GM18867 (cell line): ENCODE measurements around the gene PDZD2.

Source experiments
- ATAC-seq: cut with Tn5 transposase; IDR thresholded peaks from one replicate; pipeline ENCODE4 v1.9.1; 2021; ENCODE audit warnings: mild to moderate bottlenecking, moderate library complexity; ENCODE audit not compliant: unreplicated experiment

Gene PDZD2

DNA sequence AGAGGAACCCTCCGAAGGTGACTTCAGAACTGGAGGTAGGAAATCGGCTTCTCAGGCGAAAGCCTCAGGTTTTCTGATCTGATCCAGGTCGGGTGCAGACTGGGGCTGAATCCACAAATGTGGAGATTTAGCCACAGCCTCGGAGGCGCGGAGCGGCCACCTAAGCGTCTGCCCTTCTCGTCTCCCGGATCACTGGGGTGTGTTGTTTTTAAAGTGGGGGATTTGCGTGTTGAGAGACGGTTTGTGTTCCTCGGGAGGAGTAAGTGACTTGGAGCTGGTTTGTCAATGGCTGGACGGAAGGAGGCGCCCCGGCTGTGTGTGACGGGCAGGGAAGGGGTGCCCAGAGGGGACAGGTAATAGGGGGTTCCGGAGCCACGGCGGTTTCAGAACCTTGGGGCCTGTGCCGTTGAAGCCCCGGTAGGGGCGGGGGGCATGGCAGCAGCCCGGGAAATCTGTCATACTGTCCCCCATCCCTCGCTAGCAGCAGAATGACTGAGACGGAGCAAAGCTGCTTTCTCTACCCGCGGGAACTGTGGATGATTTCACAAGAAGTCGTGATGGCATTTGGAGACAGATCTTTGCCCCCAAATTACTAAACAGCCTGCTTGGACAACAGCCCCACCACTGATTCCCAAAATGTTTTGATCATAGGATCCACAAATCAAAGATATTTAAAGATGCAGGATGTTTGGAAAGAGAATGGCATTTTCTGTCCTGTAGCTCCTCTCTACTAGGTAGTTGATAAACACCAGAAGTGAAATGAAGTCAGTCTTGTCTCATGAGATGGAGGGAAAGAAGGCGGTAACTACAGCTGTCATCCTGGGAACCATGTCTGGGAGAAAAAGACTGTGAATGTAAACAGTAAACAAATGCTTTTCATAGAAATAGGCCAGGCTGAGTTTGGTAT is 216.5 kb downstream of the PDZD2 start:
- ATAC-seq, result no peak

DNA sequence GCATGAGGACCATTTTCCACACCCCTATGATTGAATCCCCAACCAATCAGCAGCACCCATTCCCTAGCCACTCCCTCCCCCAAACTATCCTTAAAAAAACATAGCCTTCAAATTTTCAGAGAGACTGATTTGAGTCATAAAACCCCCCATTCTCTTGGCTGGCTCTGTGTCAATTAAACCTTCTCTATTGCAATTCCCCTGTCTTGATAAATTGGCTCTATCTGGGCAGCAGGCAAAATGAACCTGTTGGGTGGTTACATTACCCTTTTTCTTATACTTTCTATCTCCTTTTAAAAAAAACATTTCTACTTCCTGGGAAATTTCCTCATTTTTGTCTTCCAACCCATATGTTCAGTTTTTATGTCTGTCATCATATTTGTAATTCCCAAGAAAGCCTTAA is 220.2 kb downstream of the PDZD2 start:
- no peak for ATAC-seq

DNA sequence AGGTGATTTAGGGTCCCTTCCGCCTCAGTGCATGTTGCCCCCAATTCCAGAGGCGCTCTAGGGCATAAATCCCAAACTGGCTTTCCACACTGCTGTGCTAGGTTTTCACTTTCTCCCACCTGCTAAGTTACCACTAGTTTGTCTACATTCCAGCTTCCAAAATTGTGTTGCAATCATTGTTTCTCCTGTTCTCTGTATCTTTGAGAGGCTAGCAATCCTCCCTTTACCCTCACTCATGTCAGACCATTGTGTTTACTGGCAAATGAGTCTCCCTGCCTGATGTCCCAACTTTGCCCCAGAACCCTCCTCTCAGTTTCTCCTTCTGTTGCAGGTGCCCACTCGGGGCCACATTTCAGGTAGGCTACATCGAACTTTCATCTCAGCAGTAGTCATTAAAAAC is 221.3 kb downstream of the PDZD2 start:
- ATAC-seq, result no peak

DNA sequence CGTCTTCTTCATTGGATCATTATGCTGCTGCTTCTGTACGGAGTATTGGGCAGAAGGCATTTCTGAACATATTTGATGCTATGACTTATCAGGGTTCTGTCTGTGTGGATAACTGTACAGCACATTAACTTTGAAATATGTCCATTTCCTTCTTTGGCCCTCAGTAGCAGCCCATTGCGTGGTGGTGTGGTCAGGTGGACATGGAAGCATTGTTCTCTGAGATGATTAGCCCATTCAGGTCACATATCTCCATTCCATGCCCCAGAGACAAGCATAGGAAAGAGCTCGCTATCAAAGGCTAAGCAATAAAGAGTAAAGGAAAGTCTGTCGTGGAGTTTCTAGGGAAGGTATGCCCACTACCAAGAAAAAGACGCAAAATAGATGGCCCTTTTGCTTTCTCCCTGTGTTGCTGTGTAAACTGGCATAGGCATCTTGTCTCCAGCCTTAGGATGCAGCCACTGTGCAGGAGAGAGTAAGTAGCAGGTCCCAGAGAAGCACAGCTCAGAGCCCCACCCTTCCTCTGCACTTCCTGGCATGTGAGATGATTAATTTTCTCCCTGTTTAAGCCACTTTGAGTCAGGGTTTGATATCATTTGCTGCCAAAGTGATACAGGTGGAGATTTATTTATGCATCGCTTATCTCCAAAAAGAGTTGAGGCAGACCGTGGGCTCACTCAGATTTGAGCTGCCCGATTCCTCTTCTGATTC is 221.9 kb downstream of the PDZD2 start:
- no peak for ATAC-seq

DNA sequence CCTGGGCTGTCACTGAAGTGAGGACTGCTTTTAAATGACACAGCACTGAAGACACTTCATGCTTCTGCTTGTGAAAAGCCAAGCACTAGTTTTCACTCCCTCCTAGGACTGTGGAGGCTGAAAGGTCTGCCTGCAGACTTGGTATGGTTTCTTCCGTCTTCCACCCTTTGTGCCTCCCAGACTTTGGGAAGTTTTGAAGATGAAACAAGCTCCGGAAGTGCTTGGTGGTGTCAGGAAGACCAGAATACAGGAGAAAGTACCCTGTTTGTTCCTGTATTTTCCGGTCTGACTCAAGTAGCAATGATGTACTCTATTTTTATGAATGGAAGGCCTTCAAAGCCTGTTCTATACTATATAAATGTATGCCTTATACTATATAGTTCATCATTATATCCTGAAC is 222.7 kb downstream of the PDZD2 start:
- no peak for ATAC-seq

DNA sequence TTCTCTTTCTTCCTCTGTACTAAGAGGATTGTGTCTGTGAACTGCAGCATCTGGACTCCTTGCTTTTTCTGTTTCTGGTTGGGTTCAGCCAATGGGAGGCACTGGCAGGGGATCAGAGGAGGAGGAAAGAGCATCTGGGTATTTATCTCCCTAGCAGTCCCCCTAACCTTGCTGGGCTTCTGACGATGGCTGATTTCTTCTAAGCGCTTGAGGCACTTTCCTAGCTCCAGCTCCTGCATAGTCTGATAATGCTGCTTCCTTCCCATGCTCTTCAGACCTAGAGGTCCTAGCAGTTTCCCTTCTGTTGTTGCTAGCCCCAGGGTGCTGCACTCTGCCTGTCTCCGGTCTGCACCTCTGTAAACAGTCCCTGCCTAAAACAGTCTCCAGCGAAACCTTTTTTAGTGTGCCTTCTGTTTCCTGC is 225.1 kb downstream of the PDZD2 start:
- no peak for ATAC-seq

DNA sequence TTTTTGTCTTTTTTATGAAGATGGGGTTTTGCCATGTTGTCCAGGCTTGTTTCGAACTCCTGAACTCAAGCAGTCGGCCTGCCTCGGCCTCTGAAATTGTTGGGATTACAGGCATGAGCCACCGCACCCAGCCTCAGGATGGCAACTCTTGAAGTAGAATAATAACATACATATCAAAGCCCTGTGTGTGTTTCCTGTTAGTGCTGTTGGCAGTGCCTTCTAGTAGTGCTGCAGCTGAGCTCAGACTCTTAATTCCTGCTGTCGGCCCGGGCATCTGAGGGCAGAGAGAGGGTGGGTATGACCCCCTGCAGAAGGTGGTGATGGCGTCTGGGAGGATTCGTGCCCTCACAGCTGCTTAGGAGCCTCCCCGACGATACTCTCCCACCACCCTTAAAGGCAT is 227.2 kb downstream of the PDZD2 start:
- ATAC-seq, result no peak

DNA sequence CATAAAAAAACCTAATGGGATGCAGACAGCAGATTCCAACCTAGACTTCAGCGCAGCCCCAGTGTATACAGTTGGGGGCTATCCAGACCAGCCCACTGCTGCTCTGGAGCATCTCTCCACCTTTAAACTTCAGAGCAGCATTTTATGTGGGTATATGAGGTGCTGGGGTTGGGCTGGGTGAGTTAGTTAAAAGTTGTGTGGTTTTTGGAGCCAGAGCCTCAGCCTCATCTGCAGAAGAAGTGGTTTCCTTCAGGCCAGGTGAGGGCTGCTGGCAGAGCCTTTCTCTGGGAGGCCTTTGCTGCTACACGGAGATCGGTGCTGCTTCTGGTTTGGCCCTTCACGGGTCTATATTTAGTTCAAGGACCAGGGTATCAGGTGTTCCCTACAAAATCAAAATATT is 228.3 kb downstream of the PDZD2 start:
- ATAC-seq, result no peak

DNA sequence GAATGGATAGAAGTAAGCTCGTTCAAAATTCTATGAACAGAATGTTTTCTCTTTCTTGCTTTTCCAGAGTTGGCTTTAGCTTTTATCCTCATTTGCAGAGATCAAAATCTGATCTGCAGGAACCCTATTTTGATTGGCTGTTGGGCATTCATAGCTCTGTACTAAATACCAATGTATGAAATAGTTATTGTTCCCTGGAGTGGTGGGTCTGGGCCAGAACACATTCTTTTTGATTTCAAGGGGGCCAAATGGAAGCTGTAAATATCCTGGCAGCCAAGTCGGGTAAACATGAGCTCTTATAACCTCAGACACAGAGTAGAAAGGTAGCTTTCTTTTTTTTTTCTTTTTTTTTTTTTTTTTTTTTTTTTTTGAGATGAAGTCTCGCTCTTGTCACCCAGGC is 241.5 kb downstream of the PDZD2 start:
- ATAC-seq, result no peak

DNA sequence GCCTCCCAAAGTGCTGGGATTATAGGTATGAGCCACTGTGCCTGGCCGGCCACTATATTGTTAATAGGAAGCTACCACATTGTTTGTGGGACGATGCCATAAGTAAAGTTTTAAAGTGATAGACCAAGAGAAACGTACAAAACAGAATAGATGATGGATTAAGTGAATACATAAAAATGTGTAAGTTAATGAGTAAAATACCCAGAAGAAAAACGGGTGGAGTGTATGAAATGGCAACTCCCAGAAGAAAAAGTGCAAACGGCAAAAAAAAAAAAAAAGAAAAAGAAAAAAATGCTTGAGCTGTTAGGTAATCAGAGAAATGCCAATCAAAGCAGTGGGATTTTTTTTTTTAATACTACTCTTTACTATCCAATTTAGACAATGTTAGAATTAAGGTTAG is 246.0 kb downstream of the PDZD2 start:
- ATAC-seq, result no peak

DNA sequence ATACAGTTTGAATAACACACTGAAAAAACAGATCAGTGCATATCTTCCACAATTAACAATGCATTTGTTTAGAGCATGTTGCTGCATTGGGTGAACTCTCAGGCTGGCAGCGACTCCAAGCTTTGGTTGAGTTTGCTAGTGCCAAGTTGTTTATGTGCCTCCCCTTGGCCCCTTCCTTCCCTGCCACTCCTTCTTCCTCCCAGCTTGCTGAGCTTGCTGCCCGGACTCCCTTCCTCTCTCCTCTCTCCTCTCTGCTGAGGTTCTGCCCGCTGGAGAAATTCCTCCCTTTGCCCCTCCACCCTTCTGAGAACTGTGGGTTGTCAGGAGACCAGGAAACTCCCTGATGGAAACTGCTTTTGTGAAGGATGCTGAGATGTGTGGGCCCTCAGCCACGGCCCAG is 247.3 kb downstream of the PDZD2 start:
- no peak for ATAC-seq

DNA sequence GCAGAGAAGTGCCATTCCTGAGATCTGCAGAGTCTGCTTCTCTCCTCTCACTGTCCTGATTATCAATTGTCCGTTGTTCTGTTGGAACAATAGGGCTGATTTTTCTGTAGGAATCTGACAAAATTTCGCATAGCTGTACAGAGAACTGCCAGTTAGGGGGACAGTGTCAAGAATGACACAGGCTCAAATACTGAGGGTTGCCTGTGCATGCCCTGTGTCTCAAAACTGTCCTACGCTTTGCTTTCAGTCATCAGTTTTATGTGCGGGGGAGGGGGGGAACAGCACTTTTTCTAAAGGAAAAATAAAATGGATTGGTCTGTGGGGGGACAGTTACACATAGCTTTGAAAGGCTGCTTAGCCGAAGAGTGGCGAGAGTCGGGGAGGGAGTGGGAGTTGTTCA is 248.6 kb downstream of the PDZD2 start:
- ATAC-seq, result no peak

DNA sequence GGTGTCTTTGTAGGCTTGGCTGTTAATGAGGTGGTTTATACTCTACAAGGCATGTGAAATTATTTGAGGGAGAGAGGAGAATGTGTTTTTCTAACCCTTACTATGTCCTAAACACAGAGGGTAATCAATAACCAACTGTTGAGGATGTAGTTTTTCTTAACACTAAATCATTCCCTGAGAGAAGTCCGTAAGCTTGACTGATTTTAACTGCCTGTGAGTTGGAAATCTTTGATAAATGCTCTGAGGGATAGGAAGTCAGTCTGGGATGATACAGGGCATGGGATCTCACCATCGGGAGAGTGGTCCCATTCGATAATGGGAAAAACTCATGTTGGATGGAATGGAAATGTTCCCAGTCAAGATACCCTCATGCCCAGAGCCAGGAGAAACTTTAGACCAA is 249.6 kb downstream of the PDZD2 start:
- ATAC-seq, result no peak

DNA sequence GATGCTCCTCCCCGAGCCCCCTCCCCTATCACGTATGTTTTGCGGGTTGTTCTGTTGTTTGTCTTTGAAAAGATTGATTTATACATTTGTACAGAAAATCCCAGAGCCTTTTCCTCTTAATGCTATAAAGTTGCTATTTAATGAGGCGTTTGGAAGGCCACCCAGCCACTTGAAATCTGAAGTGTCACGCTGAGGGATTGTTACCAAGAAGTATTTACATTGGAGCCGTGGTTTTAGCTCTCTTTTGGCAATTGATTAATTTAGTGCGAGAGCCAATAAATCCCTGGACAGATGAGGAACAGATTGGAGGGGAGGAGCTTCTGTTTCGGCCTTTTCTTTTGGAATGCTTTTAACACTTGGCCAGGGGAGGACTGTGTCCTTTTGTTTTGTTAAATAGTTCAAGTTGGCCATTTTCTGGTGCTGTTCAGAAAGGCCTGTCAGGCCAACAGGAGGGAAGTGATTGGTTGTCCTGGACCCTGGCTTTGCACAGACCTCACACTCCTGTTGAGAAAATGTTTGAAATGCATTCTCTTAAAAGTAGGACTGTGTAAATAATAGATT is 250.2 kb downstream of the PDZD2 start:
- ATAC-seq, result no peak

DNA sequence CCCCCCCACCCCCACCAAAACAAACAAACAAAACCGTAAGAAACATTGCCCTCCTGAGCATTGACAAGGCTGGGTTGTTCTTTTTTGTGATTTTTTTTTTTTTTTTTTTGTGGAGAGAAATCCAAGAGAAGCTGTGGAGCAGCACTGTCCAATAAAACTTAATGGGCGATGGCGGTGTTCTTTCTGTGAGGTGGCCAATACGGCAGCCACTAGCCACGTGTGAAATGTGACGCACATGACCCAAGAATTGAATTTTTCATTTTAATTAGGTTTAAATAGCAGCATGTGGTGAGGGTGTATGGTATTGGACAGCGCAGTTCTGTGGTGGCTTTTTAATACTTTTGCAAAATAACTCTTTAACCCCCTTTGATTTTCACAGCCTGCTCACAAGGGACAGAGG is 251.1 kb downstream of the PDZD2 start:
- ATAC-seq, result no peak

DNA sequence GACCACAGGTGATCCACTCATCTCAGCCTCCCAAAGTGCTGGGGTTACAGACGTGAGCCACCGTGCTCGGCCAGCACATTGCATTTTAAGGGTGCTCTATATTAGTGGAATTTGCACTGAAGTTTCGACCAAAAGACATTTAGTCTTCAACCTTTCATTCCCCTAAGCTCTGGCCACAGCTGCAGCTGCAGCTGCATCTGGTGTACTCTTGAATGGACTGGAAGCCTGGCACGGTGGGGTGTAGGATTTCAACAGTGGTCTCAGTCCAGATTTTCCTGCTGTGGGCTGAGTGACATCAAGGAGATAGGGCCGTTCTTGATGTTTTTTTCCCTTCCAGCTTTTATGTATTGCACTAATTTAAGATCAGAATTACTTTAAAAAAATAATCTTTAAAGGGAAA is 255.2 kb downstream of the PDZD2 start:
- ATAC-seq, result no peak

DNA sequence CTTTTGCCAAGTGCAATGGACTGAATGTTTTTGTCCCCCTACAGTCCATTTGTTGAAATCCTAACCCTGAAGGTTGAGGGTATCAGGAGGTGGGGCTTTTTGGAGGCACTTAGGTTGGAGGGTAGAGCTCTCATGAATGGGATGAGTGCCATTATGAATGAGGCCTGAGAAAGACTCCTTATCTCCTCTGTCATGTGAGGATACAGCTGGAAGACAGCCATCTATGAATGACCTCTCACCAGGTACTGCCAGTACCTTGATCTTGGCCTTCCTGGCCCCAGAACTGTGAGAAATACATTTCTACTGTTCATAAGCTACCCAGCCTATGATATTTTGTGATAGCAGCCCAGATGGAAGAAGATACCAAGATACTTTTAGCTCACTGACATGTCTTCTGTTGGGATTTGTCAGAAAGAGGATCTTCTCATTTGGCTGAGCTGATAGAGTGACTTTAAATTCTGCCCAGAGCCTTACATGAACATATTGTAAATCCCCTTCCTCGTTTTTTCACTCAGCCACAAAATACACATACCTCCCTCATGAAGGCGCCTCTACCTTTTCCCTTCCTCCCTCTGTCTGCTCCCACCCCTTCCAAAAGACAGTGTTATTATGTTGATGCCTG is 256.4 kb downstream of the PDZD2 start:
- ATAC-seq, result no peak

DNA sequence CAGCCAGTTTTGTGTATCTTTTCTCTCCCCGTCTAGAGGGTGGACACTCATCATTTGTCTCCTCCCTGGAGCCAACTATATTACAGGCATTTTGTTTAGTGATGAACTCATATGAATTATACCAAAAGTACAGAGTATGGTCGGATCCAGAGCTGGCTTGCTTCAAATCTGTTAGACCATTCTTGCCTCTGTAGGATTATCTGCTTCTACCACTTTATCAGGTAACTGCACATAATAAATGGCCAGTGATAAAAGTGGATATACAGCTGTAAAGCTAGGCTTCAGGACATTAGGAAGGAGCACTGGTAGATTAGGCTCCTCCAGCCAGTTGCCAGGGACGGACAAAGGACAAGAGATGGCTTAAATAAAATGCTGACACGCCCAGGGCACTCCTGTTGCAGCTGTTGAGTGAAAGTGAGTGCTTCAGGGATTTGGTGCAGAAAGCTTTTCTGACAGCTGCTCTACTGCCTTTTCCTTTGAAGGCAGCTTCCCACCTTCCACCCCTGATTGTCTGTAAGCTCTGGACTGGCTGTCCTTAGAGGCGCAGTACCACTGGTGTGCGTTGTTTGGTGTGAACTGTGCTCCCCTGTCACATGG is 259.2 kb downstream of the PDZD2 start:
- ATAC-seq, result no peak

DNA sequence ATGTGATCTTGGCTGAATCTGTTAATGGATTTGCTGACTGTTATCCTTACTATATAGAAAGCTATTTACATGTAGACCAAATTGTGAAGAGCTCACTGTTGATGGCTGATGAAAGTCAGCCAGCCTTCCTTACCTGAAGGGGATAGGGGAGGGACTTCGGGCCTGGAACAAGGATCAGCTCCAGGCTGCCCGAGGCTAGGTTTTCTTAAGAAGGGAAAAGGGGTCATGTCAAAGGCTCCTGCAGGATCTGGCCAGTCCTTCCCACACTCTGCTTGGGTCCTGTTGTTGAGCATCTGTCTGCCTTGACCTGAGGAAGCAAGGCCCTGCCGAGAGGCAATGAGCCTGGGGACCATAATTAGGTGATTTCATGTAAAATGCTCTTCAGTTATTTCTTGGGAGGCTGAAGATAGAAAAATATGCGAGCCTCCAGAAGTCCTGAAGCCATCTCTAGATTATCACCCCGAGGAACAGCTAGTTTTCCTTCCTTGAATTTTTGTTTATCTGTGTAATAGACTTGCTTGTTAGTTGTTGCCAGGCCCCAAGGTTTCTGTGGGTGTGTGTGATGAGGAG is 261.4 kb downstream of the PDZD2 start:
- no peak for ATAC-seq

DNA sequence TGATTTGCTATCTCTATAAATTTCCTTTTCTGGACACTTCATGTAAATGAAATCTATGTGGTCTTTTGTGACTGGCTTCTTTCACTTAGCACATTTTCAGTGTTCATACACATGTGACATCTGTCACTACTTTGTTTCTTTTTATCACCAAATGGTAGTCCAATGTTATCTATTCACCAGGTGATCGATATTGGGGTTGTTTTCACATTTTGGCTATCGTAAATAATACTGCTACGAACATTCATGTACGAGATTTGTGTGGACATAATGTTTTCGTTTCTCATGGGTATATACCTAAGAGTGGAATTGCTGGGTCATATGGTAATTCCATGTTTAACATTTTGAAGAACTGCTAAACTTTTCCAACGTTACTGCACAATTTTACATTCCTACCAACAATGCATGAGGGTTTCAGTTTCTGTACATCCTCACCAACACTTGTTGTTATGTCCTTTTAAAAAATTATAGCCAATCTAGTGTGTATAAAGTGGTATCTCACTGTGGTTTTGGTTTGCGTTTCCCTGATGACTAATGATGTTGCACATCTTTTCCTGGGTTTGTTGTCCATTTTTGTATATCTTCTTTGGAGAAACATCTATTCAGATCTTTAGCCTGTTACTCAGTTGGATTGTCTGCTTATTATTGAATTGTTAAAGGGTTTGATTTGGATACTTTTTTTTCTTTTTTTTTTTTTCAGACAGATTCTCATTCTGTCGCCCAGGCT is 263.0 kb downstream of the PDZD2 start:
- ATAC-seq, result no peak
